ENCODE data around the gene ELL2.

ELL2 gene

GRCh38 chr5:95954716-95955115 lies 6.9 kb downstream of the ELL2 start:
- H3K4me3 Mint-ChIP-seq: no peak overlapping the region
- H3K9me3 Mint-ChIP-seq: no peaks in the 10 kb centered on the region
- H3K36me3 Mint-ChIP-seq (ENCODE audit: low read depth): peaks cover 65% of the 10 kb centered on the region
- no peak overlapping the region for H3K27ac Mint-ChIP-seq
- no peak for DNase-seq
- H3K27me3 Mint-ChIP-seq: no peaks in the 10 kb centered on the region
- peaks cover 71% of the 10 kb centered on the region for H3K4me1 Mint-ChIP-seq (ENCODE audit: low read depth)

- H3K27ac Mint-ChIP-seq: no peak overlapping the region
Measured at GRCh38 chr5:95953021-95953702, 8.5 kb downstream of the ELL2 start.

GRCh38 chr5:95951916-95952315 lies 9.7 kb downstream of the ELL2 start:
- DNase-seq: no peak
- Mint-ChIP-seq H3K4me3 (no peak overlapping the region), H3K27me3 (no peaks in the 10 kb centered on the region), H3K9me3 (no peaks in the 10 kb centered on the region), H3K27ac (no peak overlapping the region), H3K4me1 (ENCODE audit: low read depth) (peaks cover 54% of the 10 kb centered on the region), H3K36me3 (ENCODE audit: low read depth) (peaks cover 55% of the 10 kb centered on the region)

More at GRCh38 chr5:95953021-95953702, 8.5 kb downstream of the ELL2 start:
- H3K4me1 Mint-ChIP-seq (ENCODE audit: low read depth): peaks cover 63% of the 10 kb centered on the region
- H3K27me3 Mint-ChIP-seq: no peaks in the 10 kb centered on the region
- no peaks in the 10 kb centered on the region for H3K9me3 Mint-ChIP-seq
- DNase-seq: no peak
- H3K36me3 Mint-ChIP-seq (ENCODE audit: low read depth): peaks cover 57% of the 10 kb centered on the region
- no peak overlapping the region for H3K4me3 Mint-ChIP-seq

- H3K4me1 Mint-ChIP-seq (ENCODE audit: low read depth): peaks cover 46% of the 10 kb centered on the region
- no peak overlapping the region for H3K27ac Mint-ChIP-seq
- H3K4me3 Mint-ChIP-seq: no peak overlapping the region
- H3K27me3 Mint-ChIP-seq: no peaks in the 10 kb centered on the region
- peaks cover 57% of the 10 kb centered on the region for H3K36me3 Mint-ChIP-seq (ENCODE audit: low read depth)
- DNase-seq: no peak
- no peaks in the 10 kb centered on the region for H3K9me3 Mint-ChIP-seq
Measured at GRCh38 chr5:95949810-95950209, 11.8 kb downstream of the ELL2 start.

- H3K4me3 Mint-ChIP-seq: no peak overlapping the region
- H3K27ac Mint-ChIP-seq: no peak overlapping the region
- H3K36me3 Mint-ChIP-seq (ENCODE audit: low read depth): peaks cover 57% of the 10 kb centered on the region
- H3K27me3 Mint-ChIP-seq: no peaks in the 10 kb centered on the region
- peaks cover 44% of the 10 kb centered on the region for H3K4me1 Mint-ChIP-seq (ENCODE audit: low read depth)
- no peaks in the 10 kb centered on the region for H3K9me3 Mint-ChIP-seq
- DNase-seq: no peak
Measured at GRCh38 chr5:95948631-95949030, 13.0 kb downstream of the ELL2 start.

GRCh38 chr5:95946451-95946850 lies 15.2 kb downstream of the ELL2 start:
- peaks cover 46% of the 10 kb centered on the region for H3K36me3 Mint-ChIP-seq (ENCODE audit: low read depth)
- no peak overlapping the region for H3K4me3 Mint-ChIP-seq
- no peak for DNase-seq
- H3K27me3 Mint-ChIP-seq: no peaks in the 10 kb centered on the region
- no peaks in the 10 kb centered on the region for H3K9me3 Mint-ChIP-seq
- H3K4me1 Mint-ChIP-seq (ENCODE audit: low read depth): peaks cover 33% of the 10 kb centered on the region
- H3K27ac Mint-ChIP-seq: no peak overlapping the region

GRCh38 chr5:95942968-95943367 lies 18.7 kb downstream of the ELL2 start:
- H3K36me3 Mint-ChIP-seq (ENCODE audit: low read depth): peaks cover 68% of the 10 kb centered on the region
- DNase-seq: no peak
- H3K27ac Mint-ChIP-seq: no peak overlapping the region
- no peaks in the 10 kb centered on the region for H3K27me3 Mint-ChIP-seq
- H3K4me1 Mint-ChIP-seq (ENCODE audit: low read depth): peaks cover 30% of the 10 kb centered on the region
- H3K9me3 Mint-ChIP-seq: no peaks in the 10 kb centered on the region
- H3K4me3 Mint-ChIP-seq: no peak overlapping the region

- H3K27me3 Mint-ChIP-seq: no peaks in the 10 kb centered on the region
- H3K36me3 Mint-ChIP-seq (ENCODE audit: low read depth): peaks cover 69% of the 10 kb centered on the region
- no peak for DNase-seq
- H3K4me3 Mint-ChIP-seq: no peak overlapping the region
- peaks cover 30% of the 10 kb centered on the region for H3K4me1 Mint-ChIP-seq (ENCODE audit: low read depth)
- no peaks in the 10 kb centered on the region for H3K9me3 Mint-ChIP-seq
- no peak overlapping the region for H3K27ac Mint-ChIP-seq
Measured at GRCh38 chr5:95942414-95942813, 19.2 kb downstream of the ELL2 start.

- Mint-ChIP-seq H3K9me3 (no peaks in the 10 kb centered on the region), H3K27ac (no peak overlapping the region), H3K27me3 (no peaks in the 10 kb centered on the region), H3K36me3 (ENCODE audit: low read depth) (peaks cover 70% of the 10 kb centered on the region), H3K4me1 (ENCODE audit: low read depth) (peaks cover 30% of the 10 kb centered on the region), H3K4me3 (no peak overlapping the region)
- DNase-seq: no peak
Measured at GRCh38 chr5:95941756-95942155, 19.9 kb downstream of the ELL2 start.

GRCh38 chr5:95940758-95941682 lies 20.6 kb downstream of the ELL2 start:
- no peak for DNase-seq
- Mint-ChIP-seq H3K4me1 (ENCODE audit: low read depth) (peaks cover 26% of the 10 kb centered on the region), H3K4me3 (no peak overlapping the region), H3K9me3 (no peaks in the 10 kb centered on the region), H3K27ac (no peak overlapping the region), H3K36me3 (ENCODE audit: low read depth) (peaks cover 71% of the 10 kb centered on the region), H3K27me3 (no peaks in the 10 kb centered on the region)

- DNase-seq: no peak
- H3K27ac Mint-ChIP-seq: no peak overlapping the region
- H3K36me3 Mint-ChIP-seq (ENCODE audit: low read depth): peaks cover 67% of the 10 kb centered on the region
- H3K4me3 Mint-ChIP-seq: no peak overlapping the region
- no peaks in the 10 kb centered on the region for H3K9me3 Mint-ChIP-seq
- no peaks in the 10 kb centered on the region for H3K27me3 Mint-ChIP-seq
- H3K4me1 Mint-ChIP-seq (ENCODE audit: low read depth): peaks cover 30% of the 10 kb centered on the region
Measured at GRCh38 chr5:95939465-95939864, 22.2 kb downstream of the ELL2 start.

- no peak for DNase-seq
- Mint-ChIP-seq H3K4me3 (no peak overlapping the region), H3K27me3 (no peaks in the 10 kb centered on the region), H3K36me3 (ENCODE audit: low read depth) (peaks cover 64% of the 10 kb centered on the region), H3K9me3 (no peaks in the 10 kb centered on the region), H3K4me1 (ENCODE audit: low read depth) (peaks cover 36% of the 10 kb centered on the region), H3K27ac (no peak overlapping the region)
Measured at GRCh38 chr5:95938766-95939165, 22.9 kb downstream of the ELL2 start.

- no peak for DNase-seq
- H3K27ac Mint-ChIP-seq: no peak overlapping the region
- no peaks in the 10 kb centered on the region for H3K9me3 Mint-ChIP-seq
- no peak overlapping the region for H3K4me3 Mint-ChIP-seq
- no peaks in the 10 kb centered on the region for H3K27me3 Mint-ChIP-seq
- H3K36me3 Mint-ChIP-seq (ENCODE audit: low read depth): peaks cover 67% of the 10 kb centered on the region
- peaks cover 38% of the 10 kb centered on the region for H3K4me1 Mint-ChIP-seq (ENCODE audit: low read depth)
Measured at GRCh38 chr5:95938347-95938746, 23.3 kb downstream of the ELL2 start.

GRCh38 chr5:95937607-95938152 lies 24.0 kb downstream of the ELL2 start:
- Mint-ChIP-seq H3K27me3 (no peaks in the 10 kb centered on the region), H3K4me1 (ENCODE audit: low read depth) (peaks cover 43% of the 10 kb centered on the region), H3K27ac (no peak overlapping the region), H3K9me3 (no peaks in the 10 kb centered on the region), H3K4me3 (no peak overlapping the region), H3K36me3 (ENCODE audit: low read depth) (peaks cover 66% of the 10 kb centered on the region)
- no peak for DNase-seq

All from activated T-cell treated with anti-CD3 and anti-CD28 coated beads, Interleukin-2, amount 50 U/mL, for 24 hours (primary cell).